A549 (cell line): ENCODE results near the gene UGT1A7. TPM values are rescaled to one million over a fixed set of nuclear protein-coding genes. Genes with fewer than 3 reads are reported as not detected.
A peak's percentile ranks its signal among the peaks of the same experiment; 100 is the strongest.

Source experiments
- ATAC-seq, 2 experiments: fragments of 200-7000 bp in 1 of 2; fragments of >200 bp in 1 of 2; cut with Nextera tagmentation in 1 of 2; cut with Tn5 transposase in 1 of 2; 3 replicates each; pipeline versions ENCODE4 v1.8.0 to v1.9.1; 2018 to 2020; ENCODE audit warnings: mild to moderate bottlenecking in 1 of 2, moderate library complexity in 1 of 2
- CTCF ChIA-PET: fragments of 300-600 bp; sonication (Branson Sonifier 250); formaldehyde crosslinking; extraction: SDS; loops from one replicate; lab custom pipeline; 2021; ENCODE audit warnings: antibody characterized with exemption, inconsistent platforms; lab: Yijun Ruan, JAX
- POLR2A ChIA-PET: fragments of 350-600 bp; formaldehyde crosslinking; extraction: SDS; loops from one replicate; lab custom pipeline; 2021; ENCODE audit warnings: antibody characterized with exemption, inconsistent platforms; lab: Yijun Ruan, JAX
- DNase-seq, 2 experiments: peaks; one replicate each; pipeline versions ENCODE4 v3.0.0 to v3.0.0-alpha.2; 2011 to 2016; ENCODE audit warnings: low read depth in 1 of 2, low spot score in 1 of 2
- FAIRE-seq: peaks from 2 replicates; lab custom pipeline; 2011; peaks lifted over from hg19 to GRCh38; lab: Jason Lieb, UNC
- H3K27ac ChIP-seq, 2 experiments: fragments of >200 bp; sonication (Bioruptor Twin); formaldehyde crosslinking; 3 replicates each; pipeline ENCODE4 v1.5.1; 2016 to 2017
- H3K4me1 ChIP-seq: fragments of >200 bp; sonication (Bioruptor Twin); formaldehyde crosslinking; 3 replicates; pipeline ENCODE4 v1.6.1; 2016
- H3K4me2 ChIP-seq: fragments of >200 bp; sonication (Bioruptor Twin); formaldehyde crosslinking; 3 replicates; pipeline ENCODE4 v1.6.1; 2016
- H3K4me3 ChIP-seq: fragments of >200 bp; sonication (Bioruptor Twin); formaldehyde crosslinking; 3 replicates; pipeline ENCODE4 v1.5.1; 2016
- H3K9me3 ChIP-seq: fragments of >200 bp; sonication (Bioruptor Twin); formaldehyde crosslinking; 3 replicates; pipeline ENCODE4 v1.6.1; 2016
- BHLHE40 ChIP-seq: IDR thresholded peaks from 2 replicates; pipeline ENCODE4 v1.6.1; 2012; ENCODE audit warnings: low read depth, low read length, inconsistent platforms
- CBX8 ChIP-seq: fragments of 200-600 bp; sonication (generic); IDR thresholded peaks from 2 replicates; pipeline ENCODE4 v1.6.1; 2016
- HEYL ChIP-seq: fragments of 250-450 bp; sonication (Bioruptor Pico); IDR thresholded peaks from 2 replicates; pipeline ENCODE4 v1.8.0; 2021; ENCODE audit warnings: mild to moderate bottlenecking, moderate library complexity
- HOXA7 ChIP-seq: fragments of 250-450 bp; sonication (Bioruptor Pico); IDR thresholded peaks from 2 replicates; pipeline ENCODE4 v1.5.0; 2020; ENCODE audit warnings: mild to moderate bottlenecking, moderate library complexity
- MYC ChIP-seq: IDR thresholded peaks from 2 replicates; pipeline ENCODE4 v1.6.1; 2012; ENCODE audit warnings: mild to moderate bottlenecking, inconsistent platforms, low read length, improper control_type of control experiment, borderline replicate concordance
- NPAS2 ChIP-seq: fragments of 250-450 bp; sonication (Bioruptor Pico); IDR thresholded peaks from 2 replicates; pipeline ENCODE4 v1.8.0; 2022; ENCODE audit warnings: mild to moderate bottlenecking, moderate library complexity, borderline replicate concordance
- PHF8 ChIP-seq: fragments of 200-600 bp; sonication (generic); IDR thresholded peaks from 2 replicates; pipeline ENCODE4 v1.6.1; 2016; ENCODE audit warnings: low read depth, mild to moderate bottlenecking, antibody characterized with exemption, moderate library complexity, borderline replicate concordance
- POLR2AphosphoS2 ChIP-seq: conservative IDR thresholded peaks from 2 replicates; pipeline ENCODE4 v1.6.1; 2012; ENCODE audit warnings: low read length, improper control_type of control experiment, inconsistent platforms
- SREBF2 ChIP-seq: fragments of 450-650 bp; IDR thresholded peaks from 2 replicates; pipeline ENCODE4 v1.6.1; 2014; ENCODE audit warnings: mild to moderate bottlenecking, moderate library complexity
- TFCP2L1 ChIP-seq: fragments of 250-450 bp; sonication (Bioruptor Pico); IDR thresholded peaks from 2 replicates; pipeline ENCODE4 v1.5.0; 2021; ENCODE audit warnings: mild to moderate bottlenecking
- WGBS: methylation state at CpG from one replicate; pipeline ENCODE4 v1.1.6; 2017; ENCODE audit errors: missing lambda C conversion rate; 5-methylcytosine and 5-hydroxymethylcytosine counted together
- polyA plus RNA-seq, 4 experiments: library from polyadenylated mRNA; depleted of rRNA in 3 of 4; stranded (reverse); fragments of >200 nt; fragmentation: RNase III in 1 of 4; extraction: RNeasy Plus Mini Kit Qiagen cat#74134 plus additional on column Dnase treatment in 1 of 4; gene quantifications; 2 replicates in 3 of 4; 3 replicates in 1 of 4; pipeline ENCODE4 v1.2.3, GENCODE V29; 2011 to 2017
- TF ChIP-seq, protein P1 (sequence below): fragments of 200-600 bp; sonication (generic); IDR thresholded peaks from 2 replicates; pipeline ENCODE4 v1.6.1; 2016; ENCODE audit warnings: antibody characterized with exemption, mild to moderate bottlenecking, moderate library complexity
- TF ChIP-seq, protein P2 (sequence below): fragments of >200 bp; sonication (Bioruptor Twin); formaldehyde crosslinking; IDR thresholded peaks from 3 replicates; pipeline ENCODE4 v1.5.1; 2016
- TF ChIP-seq, protein P3 (sequence below): fragments of >200 bp; sonication (Bioruptor Twin); formaldehyde crosslinking; IDR thresholded peaks from 3 replicates; pipeline ENCODE4 v1.6.1; 2016
- TF ChIP-seq, protein P4 (sequence below): fragments of 250-450 bp; sonication (Bioruptor Pico); IDR thresholded peaks from 2 replicates; pipeline ENCODE4 v1.5.0; 2021; ENCODE audit warnings: mild to moderate bottlenecking, moderate library complexity, borderline replicate concordance
- TF ChIP-seq, protein P5 (sequence below): fragments of >200 bp; sonication (Bioruptor Twin); formaldehyde crosslinking; IDR thresholded peaks from 2 replicates; pipeline ENCODE4 v1.6.1; 2016
- TF ChIP-seq, protein P6 (sequence below): IDR thresholded peaks from 2 replicates; pipeline ENCODE4 v1.6.1; 2012

UGT1A7 gene
- polyA plus RNA-seq, 2 of the 4 experiments (the other 2 are of a cell fraction): 8.9 to 9.8 TPM

DNA sequence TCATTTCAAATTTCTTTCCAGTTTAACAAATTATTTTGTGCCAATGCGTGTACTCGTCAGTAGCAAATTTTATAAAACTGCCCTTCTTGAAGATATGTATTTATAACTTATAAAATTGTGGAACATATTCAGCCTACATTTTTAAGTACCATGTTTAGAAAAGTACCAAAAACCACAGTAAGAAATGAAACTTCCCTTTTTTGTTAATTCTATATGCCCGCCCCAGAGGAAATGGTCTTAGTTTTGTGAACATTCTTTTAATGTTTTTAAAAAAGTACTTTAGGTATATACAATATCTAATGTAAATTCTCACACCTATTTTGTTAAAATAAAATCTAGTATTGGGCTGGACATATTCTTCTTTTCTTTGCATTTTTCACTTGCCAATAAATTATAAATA, 8.8 kb upstream of the UGT1A7 start:
- Histone ChIP-seq H3K9me3 (peaks cover 30% of the 10 kb centered on the region), H3K4me3 (no peak overlapping the region), H3K27ac (peak overlapping the region; percentile 82 to 90; a peak in 4 of 6 replicates), H3K4me1 (peaks cover 28% of the 10 kb centered on the region), H3K4me2 (no peak overlapping the region)
- 84% methylated on average over 3 of the region's 3 CpGs for WGBS
- DNase-seq (no peak), ATAC-seq (no peak), FAIRE-seq (no peak)
- POLR2A ChIA-PET: no interaction called here
- TF ChIP-seq, protein P1, sequence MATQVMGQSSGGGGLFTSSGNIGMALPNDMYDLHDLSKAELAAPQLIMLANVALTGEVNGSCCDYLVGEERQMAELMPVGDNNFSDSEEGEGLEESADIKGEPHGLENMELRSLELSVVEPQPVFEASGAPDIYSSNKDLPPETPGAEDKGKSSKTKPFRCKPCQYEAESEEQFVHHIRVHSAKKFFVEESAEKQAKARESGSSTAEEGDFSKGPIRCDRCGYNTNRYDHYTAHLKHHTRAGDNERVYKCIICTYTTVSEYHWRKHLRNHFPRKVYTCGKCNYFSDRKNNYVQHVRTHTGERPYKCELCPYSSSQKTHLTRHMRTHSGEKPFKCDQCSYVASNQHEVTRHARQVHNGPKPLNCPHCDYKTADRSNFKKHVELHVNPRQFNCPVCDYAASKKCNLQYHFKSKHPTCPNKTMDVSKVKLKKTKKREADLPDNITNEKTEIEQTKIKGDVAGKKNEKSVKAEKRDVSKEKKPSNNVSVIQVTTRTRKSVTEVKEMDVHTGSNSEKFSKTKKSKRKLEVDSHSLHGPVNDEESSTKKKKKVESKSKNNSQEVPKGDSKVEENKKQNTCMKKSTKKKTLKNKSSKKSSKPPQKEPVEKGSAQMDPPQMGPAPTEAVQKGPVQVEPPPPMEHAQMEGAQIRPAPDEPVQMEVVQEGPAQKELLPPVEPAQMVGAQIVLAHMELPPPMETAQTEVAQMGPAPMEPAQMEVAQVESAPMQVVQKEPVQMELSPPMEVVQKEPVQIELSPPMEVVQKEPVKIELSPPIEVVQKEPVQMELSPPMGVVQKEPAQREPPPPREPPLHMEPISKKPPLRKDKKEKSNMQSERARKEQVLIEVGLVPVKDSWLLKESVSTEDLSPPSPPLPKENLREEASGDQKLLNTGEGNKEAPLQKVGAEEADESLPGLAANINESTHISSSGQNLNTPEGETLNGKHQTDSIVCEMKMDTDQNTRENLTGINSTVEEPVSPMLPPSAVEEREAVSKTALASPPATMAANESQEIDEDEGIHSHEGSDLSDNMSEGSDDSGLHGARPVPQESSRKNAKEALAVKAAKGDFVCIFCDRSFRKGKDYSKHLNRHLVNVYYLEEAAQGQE: no peak
- TF ChIP-seq, protein P2, sequence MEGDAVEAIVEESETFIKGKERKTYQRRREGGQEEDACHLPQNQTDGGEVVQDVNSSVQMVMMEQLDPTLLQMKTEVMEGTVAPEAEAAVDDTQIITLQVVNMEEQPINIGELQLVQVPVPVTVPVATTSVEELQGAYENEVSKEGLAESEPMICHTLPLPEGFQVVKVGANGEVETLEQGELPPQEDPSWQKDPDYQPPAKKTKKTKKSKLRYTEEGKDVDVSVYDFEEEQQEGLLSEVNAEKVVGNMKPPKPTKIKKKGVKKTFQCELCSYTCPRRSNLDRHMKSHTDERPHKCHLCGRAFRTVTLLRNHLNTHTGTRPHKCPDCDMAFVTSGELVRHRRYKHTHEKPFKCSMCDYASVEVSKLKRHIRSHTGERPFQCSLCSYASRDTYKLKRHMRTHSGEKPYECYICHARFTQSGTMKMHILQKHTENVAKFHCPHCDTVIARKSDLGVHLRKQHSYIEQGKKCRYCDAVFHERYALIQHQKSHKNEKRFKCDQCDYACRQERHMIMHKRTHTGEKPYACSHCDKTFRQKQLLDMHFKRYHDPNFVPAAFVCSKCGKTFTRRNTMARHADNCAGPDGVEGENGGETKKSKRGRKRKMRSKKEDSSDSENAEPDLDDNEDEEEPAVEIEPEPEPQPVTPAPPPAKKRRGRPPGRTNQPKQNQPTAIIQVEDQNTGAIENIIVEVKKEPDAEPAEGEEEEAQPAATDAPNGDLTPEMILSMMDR: no peak
- TF ChIP-seq, protein P3, sequence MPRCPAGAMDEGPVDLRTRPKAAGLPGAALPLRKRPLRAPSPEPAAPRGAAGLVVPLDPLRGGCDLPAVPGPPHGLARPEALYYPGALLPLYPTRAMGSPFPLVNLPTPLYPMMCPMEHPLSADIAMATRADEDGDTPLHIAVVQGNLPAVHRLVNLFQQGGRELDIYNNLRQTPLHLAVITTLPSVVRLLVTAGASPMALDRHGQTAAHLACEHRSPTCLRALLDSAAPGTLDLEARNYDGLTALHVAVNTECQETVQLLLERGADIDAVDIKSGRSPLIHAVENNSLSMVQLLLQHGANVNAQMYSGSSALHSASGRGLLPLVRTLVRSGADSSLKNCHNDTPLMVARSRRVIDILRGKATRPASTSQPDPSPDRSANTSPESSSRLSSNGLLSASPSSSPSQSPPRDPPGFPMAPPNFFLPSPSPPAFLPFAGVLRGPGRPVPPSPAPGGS: no peak
- TF ChIP-seq HEYL (CRISPR knock-in tag) (no peak), SREBF2 (no peak), MYC (no peak), NPAS2 (CRISPR knock-in tag) (no peak), TFCP2L1 (CRISPR knock-in tag) (no peak)
- TF ChIP-seq, protein P4, sequence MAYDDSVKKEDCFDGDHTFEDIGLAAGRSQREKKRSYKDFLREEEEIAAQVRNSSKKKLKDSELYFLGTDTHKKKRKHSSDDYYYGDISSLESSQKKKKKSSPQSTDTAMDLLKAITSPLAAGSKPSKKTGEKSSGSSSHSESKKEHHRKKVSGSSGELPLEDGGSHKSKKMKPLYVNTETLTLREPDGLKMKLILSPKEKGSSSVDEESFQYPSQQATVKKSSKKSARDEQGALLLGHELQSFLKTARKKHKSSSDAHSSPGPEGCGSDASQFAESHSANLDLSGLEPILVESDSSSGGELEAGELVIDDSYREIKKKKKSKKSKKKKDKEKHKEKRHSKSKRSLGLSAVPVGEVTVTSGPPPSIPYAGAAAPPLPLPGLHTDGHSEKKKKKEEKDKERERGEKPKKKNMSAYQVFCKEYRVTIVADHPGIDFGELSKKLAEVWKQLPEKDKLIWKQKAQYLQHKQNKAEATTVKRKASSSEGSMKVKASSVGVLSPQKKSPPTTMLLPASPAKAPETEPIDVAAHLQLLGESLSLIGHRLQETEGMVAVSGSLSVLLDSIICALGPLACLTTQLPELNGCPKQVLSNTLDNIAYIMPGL: no peak
- TF ChIP-seq, protein P5, sequence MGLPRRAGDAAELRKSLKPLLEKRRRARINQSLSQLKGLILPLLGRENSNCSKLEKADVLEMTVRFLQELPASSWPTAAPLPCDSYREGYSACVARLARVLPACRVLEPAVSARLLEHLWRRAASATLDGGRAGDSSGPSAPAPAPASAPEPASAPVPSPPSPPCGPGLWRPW: no peak
- CTCF ChIA-PET: no interaction called here

DNA sequence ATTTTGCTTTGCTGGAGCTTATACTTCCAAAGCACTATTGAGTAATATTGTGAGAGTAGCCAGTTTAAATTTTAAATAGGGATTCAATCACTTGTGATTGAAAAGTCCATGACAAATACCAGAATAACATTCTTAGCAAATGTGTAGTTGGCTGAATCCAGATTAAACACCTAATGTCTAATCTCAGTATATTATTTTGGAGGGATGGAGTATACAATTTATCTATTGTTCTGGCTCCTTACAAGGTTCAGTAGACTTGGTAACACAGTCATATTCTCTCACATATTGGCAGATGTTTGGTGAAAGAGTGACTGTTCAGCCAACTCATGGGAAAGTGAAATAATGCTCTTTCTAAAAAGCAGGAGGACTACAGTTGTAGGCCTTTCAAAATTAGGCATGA, 7.8 kb upstream of the UGT1A7 start:
- H3K4me3 ChIP-seq: no peak overlapping the region
- H3K4me1 ChIP-seq: peaks cover 27% of the 10 kb centered on the region
- TF ChIP-seq, protein P6, sequence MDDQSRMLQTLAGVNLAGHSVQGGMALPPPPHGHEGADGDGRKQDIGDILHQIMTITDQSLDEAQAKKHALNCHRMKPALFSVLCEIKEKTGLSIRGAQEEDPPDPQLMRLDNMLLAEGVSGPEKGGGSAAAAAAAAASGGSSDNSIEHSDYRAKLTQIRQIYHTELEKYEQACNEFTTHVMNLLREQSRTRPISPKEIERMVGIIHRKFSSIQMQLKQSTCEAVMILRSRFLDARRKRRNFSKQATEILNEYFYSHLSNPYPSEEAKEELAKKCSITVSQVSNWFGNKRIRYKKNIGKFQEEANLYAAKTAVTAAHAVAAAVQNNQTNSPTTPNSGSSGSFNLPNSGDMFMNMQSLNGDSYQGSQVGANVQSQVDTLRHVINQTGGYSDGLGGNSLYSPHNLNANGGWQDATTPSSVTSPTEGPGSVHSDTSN: no peak
- TF ChIP-seq HOXA7: no peak
- TF ChIP-seq, protein P1: no peak
- TF ChIP-seq PHF8: no peak
- no peak for TF ChIP-seq BHLHE40
- TF ChIP-seq CBX8: no peak
- TF ChIP-seq POLR2AphosphoS2: no peak
- no peak for TF ChIP-seq SREBF2
- ATAC-seq (no peak), DNase-seq (no peak), FAIRE-seq (peak; percentile 36)
- ChIA-PET CTCF (no interaction called here), POLR2A (no interaction called here)
- peaks cover 25% of the 10 kb centered on the region for H3K9me3 ChIP-seq
- peak overlapping the region; percentile 82 to 85 for H3K27ac ChIP-seq
- H3K4me2 ChIP-seq: no peak overlapping the region
